Activated CD8-positive, alpha-beta memory T cell treated with anti-CD3 and anti-CD28 coated beads, Interleukin-2, amount 50 U/mL, for 24 hours (primary cell): ENCODE results near the gene PTH2R.

ENCODE experiments used
- DNase-seq: peaks from one replicate; pipeline ENCODE4 v3.0.0-alpha.2; 2020; ENCODE audit errors: extremely low read depth

PTH2R gene

GRCh38 chr2:208542465-208543041, 136.0 kb downstream of the PTH2R start:
- no peak for DNase-seq
